K562 (cell line): ENCODE measurements around the gene IQCN. TPM values are rescaled to one million over a fixed set of nuclear protein-coding genes. Genes with fewer than 3 reads are reported as not detected.

Source experiments
- RUNX1 ChIP-seq: sonication (generic); IDR thresholded peaks from 2 replicates; pipeline ENCODE4 v1.6.1; 2016; ENCODE audit warnings: antibody characterized with exemption, low read depth
- SLC30A9 ChIP-seq: fragments of 250-450 bp; sonication (Bioruptor Pico); IDR thresholded peaks from 2 replicates; pipeline ENCODE4 v1.8.0; 2022; ENCODE audit warnings: mild to moderate bottlenecking, moderate library complexity
- ZFP30 ChIP-seq: fragments of 250-450 bp; sonication (Bioruptor Pico); IDR thresholded peaks from 2 replicates; pipeline ENCODE4 v1.8.0; 2022; ENCODE audit warnings: moderate library complexity, mild to moderate bottlenecking, inconsistent platforms, borderline replicate concordance
- ZNF407 ChIP-seq: fragments of 450-650 bp; IDR thresholded peaks from 2 replicates; pipeline ENCODE4 v1.6.1; 2016; ENCODE audit warnings: low read depth
- ZNF668 ChIP-seq: fragments of 250-450 bp; sonication (Bioruptor Pico); IDR thresholded peaks from 2 replicates; pipeline ENCODE4 v1.8.0; 2022; ENCODE audit warnings: mild to moderate bottlenecking, inconsistent platforms
- polyA plus RNA-seq, 8 experiments: library from polyadenylated mRNA; depleted of rRNA in 4 of 8; stranded (reverse) in 5 of 8; unstranded in 3 of 8; fragments of >200 nt; fragmentation: Nextera tagmentation in 2 of 8; fragmentation: Illumina TruSeq in 1 of 8; extraction: Ambion mirVana in 2 of 8; extraction: Trizol in 1 of 8; gene quantifications; 2 replicates each; pipeline versions ENCODE4 v1.2.1 to v1.2.3, GENCODE V29; 2011 to 2014; ENCODE audit warnings: inconsistent platforms in 1 of 8, missing spikeins in 1 of 8
- total RNA-seq, 7 experiments: library from RNA; depleted of rRNA in 6 of 7; stranded (reverse); fragments of >200 nt in 6 of 7; fragmentation: Illumina TruSeq in 2 of 7; extraction: Trizol in 2 of 7; gene quantifications; 2 replicates each; pipeline versions ENCODE4 v1.2.1 to v1.2.3, GENCODE V29; 2011 to 2021; ENCODE audit warnings: low replicate concordance in 1 of 7
- TF ChIP-seq, protein P1 (sequence below), 2 experiments: fragments of 450-650 bp in 1 of 2; sonication (generic) in 1 of 2; formaldehyde crosslinking in 1 of 2; IDR thresholded peaks; 2 replicates each; pipeline versions ENCODE4 v1.7.1 to v1.9.0; 2016 to 2022; ENCODE audit warnings: inconsistent platforms in 1 of 2, mild to moderate bottlenecking in 1 of 2, missing genetic modification reagents in 1 of 2
- TF ChIP-seq, protein P2 (sequence below): fragments of 450-650 bp; formaldehyde crosslinking; IDR thresholded peaks from 2 replicates; pipeline ENCODE4 v1.4.0; 2022; ENCODE audit warnings: missing genetic modification characterization

The IQCN gene
- total and polyA plus RNA-seq, 9 of the 15 experiments (the other 6 are each of a cell fraction or from before 2014, with no cell fraction given), result 0.01 to 0.07 (median 0.04) TPM; not detected in 3

DNA sequence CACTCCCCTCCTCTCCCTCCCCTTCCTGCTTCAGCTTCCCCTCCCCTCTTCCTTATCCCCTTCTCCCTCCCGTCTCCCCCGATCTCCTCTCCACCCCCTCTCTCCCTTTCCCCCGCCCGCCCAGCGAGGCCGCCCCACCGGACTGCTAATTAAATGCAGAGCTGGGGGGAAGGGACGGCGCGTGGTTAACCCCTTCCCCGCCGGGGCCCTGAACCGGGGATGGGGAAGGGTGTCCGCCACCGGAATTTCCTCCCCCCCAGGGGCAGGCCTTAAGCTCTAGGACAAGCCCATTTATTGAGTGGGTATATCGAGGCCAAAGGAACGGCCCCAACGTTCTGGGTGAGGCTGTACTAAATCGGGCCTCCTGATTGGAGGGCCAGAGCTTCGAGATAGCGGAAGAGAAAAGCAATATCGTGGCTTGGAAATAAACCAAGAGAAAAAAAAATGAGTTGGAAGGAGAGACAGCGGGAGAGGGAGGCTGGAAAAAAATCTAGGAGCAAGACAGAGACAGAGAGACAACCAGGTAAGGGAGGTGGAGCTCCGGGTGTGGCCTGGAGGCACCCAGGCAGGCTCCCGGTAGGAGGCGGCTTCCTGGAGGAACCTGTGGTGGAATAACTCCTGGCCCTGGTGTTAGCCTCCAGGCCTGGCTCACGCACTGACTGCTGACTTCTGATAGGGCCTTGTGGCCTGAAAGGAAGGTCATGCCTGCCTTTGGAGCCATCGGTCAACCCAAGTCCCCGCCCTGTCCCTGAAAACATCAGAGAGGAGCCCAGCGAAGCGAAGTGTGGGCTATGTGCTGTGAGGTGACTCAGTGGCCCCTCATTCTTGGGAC is 18.8 kb upstream of the IQCN start (continued):
- TF ChIP-seq, protein P1, sequence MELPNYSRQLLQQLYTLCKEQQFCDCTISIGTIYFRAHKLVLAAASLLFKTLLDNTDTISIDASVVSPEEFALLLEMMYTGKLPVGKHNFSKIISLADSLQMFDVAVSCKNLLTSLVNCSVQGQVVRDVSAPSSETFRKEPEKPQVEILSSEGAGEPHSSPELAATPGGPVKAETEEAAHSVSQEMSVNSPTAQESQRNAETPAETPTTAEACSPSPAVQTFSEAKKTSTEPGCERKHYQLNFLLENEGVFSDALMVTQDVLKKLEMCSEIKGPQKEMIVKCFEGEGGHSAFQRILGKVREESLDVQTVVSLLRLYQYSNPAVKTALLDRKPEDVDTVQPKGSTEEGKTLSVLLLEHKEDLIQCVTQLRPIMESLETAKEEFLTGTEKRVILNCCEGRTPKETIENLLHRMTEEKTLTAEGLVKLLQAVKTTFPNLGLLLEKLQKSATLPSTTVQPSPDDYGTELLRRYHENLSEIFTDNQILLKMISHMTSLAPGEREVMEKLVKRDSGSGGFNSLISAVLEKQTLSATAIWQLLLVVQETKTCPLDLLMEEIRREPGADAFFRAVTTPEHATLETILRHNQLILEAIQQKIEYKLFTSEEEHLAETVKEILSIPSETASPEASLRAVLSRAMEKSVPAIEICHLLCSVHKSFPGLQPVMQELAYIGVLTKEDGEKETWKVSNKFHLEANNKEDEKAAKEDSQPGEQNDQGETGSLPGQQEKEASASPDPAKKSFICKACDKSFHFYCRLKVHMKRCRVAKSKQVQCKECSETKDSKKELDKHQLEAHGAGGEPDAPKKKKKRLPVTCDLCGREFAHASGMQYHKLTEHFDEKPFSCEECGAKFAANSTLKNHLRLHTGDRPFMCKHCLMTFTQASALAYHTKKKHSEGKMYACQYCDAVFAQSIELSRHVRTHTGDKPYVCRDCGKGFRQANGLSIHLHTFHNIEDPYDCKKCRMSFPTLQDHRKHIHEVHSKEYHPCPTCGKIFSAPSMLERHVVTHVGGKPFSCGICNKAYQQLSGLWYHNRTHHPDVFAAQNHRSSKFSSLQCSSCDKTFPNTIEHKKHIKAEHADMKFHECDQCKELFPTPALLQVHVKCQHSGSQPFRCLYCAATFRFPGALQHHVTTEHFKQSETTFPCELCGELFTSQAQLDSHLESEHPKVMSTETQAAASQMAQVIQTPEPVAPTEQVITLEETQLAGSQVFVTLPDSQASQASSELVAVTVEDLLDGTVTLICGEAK (IDR thresholded peaks at IDR 0.05), result no peak
- TF ChIP-seq, protein P1 (CRISPR knock-in tag; IDR thresholded peaks at IDR 0.05), result no peak
- TF ChIP-seq SLC30A9 (CRISPR knock-in tag), result no peak
- no peak for TF ChIP-seq RUNX1
- TF ChIP-seq, protein P2, sequence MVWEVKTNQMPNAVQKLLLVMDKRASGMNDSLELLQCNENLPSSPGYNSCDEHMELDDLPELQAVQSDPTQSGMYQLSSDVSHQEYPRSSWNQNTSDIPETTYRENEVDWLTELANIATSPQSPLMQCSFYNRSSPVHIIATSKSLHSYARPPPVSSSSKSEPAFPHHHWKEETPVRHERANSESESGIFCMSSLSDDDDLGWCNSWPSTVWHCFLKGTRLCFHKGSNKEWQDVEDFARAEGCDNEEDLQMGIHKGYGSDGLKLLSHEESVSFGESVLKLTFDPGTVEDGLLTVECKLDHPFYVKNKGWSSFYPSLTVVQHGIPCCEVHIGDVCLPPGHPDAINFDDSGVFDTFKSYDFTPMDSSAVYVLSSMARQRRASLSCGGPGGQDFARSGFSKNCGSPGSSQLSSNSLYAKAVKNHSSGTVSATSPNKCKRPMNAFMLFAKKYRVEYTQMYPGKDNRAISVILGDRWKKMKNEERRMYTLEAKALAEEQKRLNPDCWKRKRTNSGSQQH (CRISPR knock-in tag), result no peak
- TF ChIP-seq ZFP30 (CRISPR knock-in tag), result no peak
- TF ChIP-seq ZNF407, result peak; percentile 8; the same call in 1 of the 2 replicates
- TF ChIP-seq ZNF668, result no peak
